Esophagus squamous epithelium (tissue), 4 donors: ENCODE measurements around the gene PIGL.

Experiments
- CTCF ChIP-seq, 6 experiments: fragments of 450-650 bp in 4 of 6; fragments of 200-600 bp in 2 of 6; sonication (generic) in 2 of 6; IDR thresholded peaks; one replicate each; pipeline ENCODE4 v1.5.1; 2016 to 2019; ENCODE audit warnings: antibody characterized with exemption in 6 of 6, mild to moderate bottlenecking in 4 of 6, moderate library complexity in 4 of 6
- POLR2A ChIP-seq, 4 donors: fragments of 450-650 bp; IDR thresholded peaks; one replicate each; pipeline ENCODE4 v1.6.1; 2017; ENCODE audit warnings: antibody characterized with exemption in 4 of 4, mild to moderate bottlenecking in 4 of 4, moderate library complexity in 3 of 4

- no peak for TF ChIP-seq POLR2A (IDR thresholded peaks at IDR 0.05)
- TF ChIP-seq CTCF (IDR thresholded peaks at IDR 0.05): no peak
Measured at GRCh38 chr17:16187642-16188041, 29.4 kb upstream of the PIGL start.
